ENCODE measurements around the gene STXBP6.

GRCh38 chr14:24795406-24795805, 254.5 kb downstream of the STXBP6 start:
- TF ChIP-seq CTCF (IDR thresholded peaks at IDR 0.05 in 4 of 5, conservative IDR thresholded peaks at IDR 0.05 in 1 of 5) (no peak), POLR2A (IDR thresholded peaks at IDR 0.05) (no peak)
